PC-3 (cell line): ENCODE data around the gene MLLT3. TPM values are rescaled to one million over a fixed set of nuclear protein-coding genes. Genes with fewer than 3 reads are reported as not detected.

Source experiments
- ATAC-seq: fragments of 200-7000 bp; cut with Tn5 transposase; 2 replicates; pipeline ENCODE4 v1.9.1; 2020; ENCODE audit warnings: mild to moderate bottlenecking, moderate library complexity
- BruUV-seq: library from RNA; stranded (reverse); fragments of 400-500 nt; replicated peaks from 2 replicates; lab custom pipeline; 2021; lab: Mats Ljungman, UMichigan
- CTCF ChIA-PET: fragments of 300-600 bp; sonication (Branson Sonifier 250); formaldehyde crosslinking; loops from one replicate; lab custom pipeline; 2022; ENCODE audit warnings: antibody characterized with exemption; lab: Charles Lee
- POLR2A ChIA-PET: fragments of 300-600 bp; sonication (Branson Sonifier 250); formaldehyde crosslinking; loops from one replicate; lab custom pipeline; 2022; ENCODE audit warnings: antibody characterized with exemption; ENCODE audit not compliant: unreplicated experiment; lab: Charles Lee
- DNase-seq: peaks from one replicate; pipeline ENCODE4 v3.0.0-alpha.2; 2015
- H2AFZ ChIP-seq: fragments of 300-600 bp; sonication (generic); 2 replicates; pipeline ENCODE4 v1.6.0; 2016; ENCODE audit warnings: antibody characterized with exemption, low read length
- H3F3A ChIP-seq: fragments of 300-600 bp; sonication (generic); one replicate; pipeline ENCODE4 v1.6.0; 2017; ENCODE audit warnings: antibody characterized with exemption, low read length, control low read depth, mild to moderate bottlenecking; ENCODE audit not compliant: unreplicated experiment
- H3K27ac ChIP-seq: fragments of 300-600 bp; sonication (generic); 2 replicates; pipeline ENCODE4 v1.5.1; 2016; ENCODE audit warnings: mild to moderate bottlenecking, low read length
- H3K27me3 ChIP-seq: fragments of 300-600 bp; sonication (generic); 2 replicates; pipeline ENCODE4 v1.6.1; 2016; ENCODE audit warnings: low read length, mixed read lengths
- H3K36me3 ChIP-seq: fragments of 300-600 bp; sonication (generic); 2 replicates; pipeline ENCODE4 v1.6.1; 2016; ENCODE audit warnings: low read depth, mixed run types, low read length, mixed read lengths
- H3K4me1 ChIP-seq: fragments of 300-600 bp; sonication (generic); 2 replicates; pipeline ENCODE4 v1.5.1; 2016; ENCODE audit warnings: low read length; ENCODE audit not compliant: insufficient read depth
- H3K4me2 ChIP-seq: fragments of 300-600 bp; sonication (generic); 2 replicates; pipeline ENCODE4 v1.6.0; 2016; ENCODE audit warnings: low read length
- H3K4me3 ChIP-seq: fragments of 300-600 bp; sonication (generic); 2 replicates; pipeline ENCODE4 v1.5.1; 2016; ENCODE audit warnings: mild to moderate bottlenecking, low read length, mixed read lengths
- H3K79me2 ChIP-seq: fragments of 300-600 bp; sonication (generic); 2 replicates; pipeline ENCODE4 v1.6.1; 2017; ENCODE audit warnings: low read length, mixed read lengths
- H3K9ac ChIP-seq: fragments of 300-600 bp; sonication (generic); 2 replicates; pipeline ENCODE4 v1.6.0; 2016; ENCODE audit warnings: mild to moderate bottlenecking, low read length
- H3K9me2 ChIP-seq: fragments of 300-600 bp; sonication (generic); replicated peaks from 2 replicates; pipeline ENCODE4 v1.6.1; 2016; ENCODE audit warnings: mixed run types, low read length, mixed read lengths
- H3K9me3 ChIP-seq: fragments of 300-600 bp; sonication (generic); 2 replicates; pipeline ENCODE4 v1.6.1; 2016; ENCODE audit warnings: low read length, mixed read lengths
- H4K20me1 ChIP-seq: fragments of 300-600 bp; sonication (generic); 2 replicates; pipeline ENCODE4 v1.6.1; 2016; ENCODE audit warnings: low read length, mixed read lengths
- EZH2 ChIP-seq: fragments of 300-600 bp; sonication (generic); IDR thresholded peaks from one replicate; pipeline ENCODE4 v1.6.1; 2017; ENCODE audit warnings: antibody characterized with exemption, mild to moderate bottlenecking, low read length; ENCODE audit not compliant: unreplicated experiment
- EZH2phosphoT487 ChIP-seq: fragments of 300-600 bp; sonication (generic); IDR thresholded peaks from 2 replicates; pipeline ENCODE4 v1.6.1; 2018; ENCODE audit warnings: mild to moderate bottlenecking, antibody characterized with exemption, low read length, borderline replicate concordance
- intact Hi-C: fragments of 100-400 bp; cut with micrococcal nuclease; formaldehyde crosslinking; loops from 2 replicates; pipeline ENCODE4 v1.9.0; 2023
- total RNA-seq: library from RNA; depleted of rRNA; stranded (reverse); fragments of >200 nt; gene quantifications from 2 replicates; pipeline ENCODE4 v1.2.3, GENCODE V29; 2014
- TF ChIP-seq, protein P1 (sequence below): fragments of 300-600 bp; sonication (generic); conservative IDR thresholded peaks from 2 replicates; pipeline ENCODE4 v1.5.1; 2017; ENCODE audit warnings: antibody characterized with exemption, low read depth, mild to moderate bottlenecking, low read length

The MLLT3 gene
- total RNA-seq, 1 experiment from 2014 or later = 7.1 TPM

DNA sequence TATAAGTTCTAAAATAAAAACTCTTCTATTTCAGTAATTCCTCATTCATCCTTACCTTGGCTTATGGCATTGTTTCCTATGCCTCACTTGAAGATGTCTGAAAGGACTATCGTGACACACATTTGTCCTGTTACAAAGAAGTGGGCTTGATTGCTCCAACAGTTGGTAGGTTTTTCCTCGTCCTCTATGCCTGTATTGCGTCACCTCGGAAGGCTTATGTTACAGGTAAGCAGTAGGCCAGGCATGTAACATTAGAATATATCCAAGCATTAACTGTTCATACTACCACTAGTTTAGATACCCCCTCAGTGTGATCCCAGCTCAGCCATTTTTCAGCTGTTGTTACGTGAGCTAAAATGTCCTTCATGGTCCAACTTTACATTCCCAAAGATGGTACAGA lies 116.7 kb downstream of the MLLT3 start:
- Histone ChIP-seq H3K4me2 (no peak overlapping the region), H3K4me1 (no peaks in the 10 kb centered on the region), H2AFZ (no peak overlapping the region), H3K9ac (no peak overlapping the region), H4K20me1 (no peaks in the 10 kb centered on the region), H3K27ac (no peak overlapping the region), H3K79me2 (no peaks in the 10 kb centered on the region), H3K4me3 (no peak overlapping the region), H3K27me3 (no peaks in the 10 kb centered on the region), H3K9me3 (no peaks in the 10 kb centered on the region), H3K36me3 (no peaks in the 10 kb centered on the region), H3K9me2 (no peaks in the 10 kb centered on the region), H3F3A (no peaks in the 10 kb centered on the region)
- no peak for ATAC-seq
- POLR2A ChIA-PET = no interaction called here
- no TSS peak for BruUV-seq
- TF ChIP-seq EZH2phosphoT487 (no peak), EZH2 (no peak)
- TF ChIP-seq, protein P1, sequence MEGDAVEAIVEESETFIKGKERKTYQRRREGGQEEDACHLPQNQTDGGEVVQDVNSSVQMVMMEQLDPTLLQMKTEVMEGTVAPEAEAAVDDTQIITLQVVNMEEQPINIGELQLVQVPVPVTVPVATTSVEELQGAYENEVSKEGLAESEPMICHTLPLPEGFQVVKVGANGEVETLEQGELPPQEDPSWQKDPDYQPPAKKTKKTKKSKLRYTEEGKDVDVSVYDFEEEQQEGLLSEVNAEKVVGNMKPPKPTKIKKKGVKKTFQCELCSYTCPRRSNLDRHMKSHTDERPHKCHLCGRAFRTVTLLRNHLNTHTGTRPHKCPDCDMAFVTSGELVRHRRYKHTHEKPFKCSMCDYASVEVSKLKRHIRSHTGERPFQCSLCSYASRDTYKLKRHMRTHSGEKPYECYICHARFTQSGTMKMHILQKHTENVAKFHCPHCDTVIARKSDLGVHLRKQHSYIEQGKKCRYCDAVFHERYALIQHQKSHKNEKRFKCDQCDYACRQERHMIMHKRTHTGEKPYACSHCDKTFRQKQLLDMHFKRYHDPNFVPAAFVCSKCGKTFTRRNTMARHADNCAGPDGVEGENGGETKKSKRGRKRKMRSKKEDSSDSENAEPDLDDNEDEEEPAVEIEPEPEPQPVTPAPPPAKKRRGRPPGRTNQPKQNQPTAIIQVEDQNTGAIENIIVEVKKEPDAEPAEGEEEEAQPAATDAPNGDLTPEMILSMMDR = no peak
- DNase-seq = no peak
- intact Hi-C loops = no loop called here
- CTCF ChIA-PET = no interaction called here

GRCh38 chr9:20504930-20505329 lies 117.4 kb downstream of the MLLT3 start:
- Histone ChIP-seq H4K20me1 (no peaks in the 10 kb centered on the region), H3K79me2 (no peaks in the 10 kb centered on the region), H3K36me3 (no peaks in the 10 kb centered on the region), H2AFZ (no peak overlapping the region), H3K9ac (no peak overlapping the region), H3K9me3 (no peaks in the 10 kb centered on the region), H3K4me3 (no peak overlapping the region), H3K27ac (no peak overlapping the region), H3F3A (no peaks in the 10 kb centered on the region), H3K27me3 (no peaks in the 10 kb centered on the region), H3K9me2 (no peaks in the 10 kb centered on the region), H3K4me1 (no peaks in the 10 kb centered on the region), H3K4me2 (no peak overlapping the region)
- BruUV-seq = no TSS peak
- ChIA-PET POLR2A (no interaction called here), CTCF (no interaction called here)
- DNase-seq (no peak), ATAC-seq (no peak)
- TF ChIP-seq, protein P1 = no peak
- TF ChIP-seq EZH2 (no peak), EZH2phosphoT487 (no peak)
- intact Hi-C loops = no loop called here

- CTCF ChIA-PET = no interaction called here
- no TSS peak for BruUV-seq
- intact Hi-C loops = no loop called here
These were observed 122.2 kb downstream of the MLLT3 start for GRCh38 chr9:20500101-20500500.

More at GRCh38 chr9:20500101-20500500, 122.2 kb downstream of the MLLT3 start:
- Histone ChIP-seq H2AFZ (no peak overlapping the region), H3K27ac (no peak overlapping the region), H3K79me2 (no peaks in the 10 kb centered on the region), H3K4me1 (no peaks in the 10 kb centered on the region), H4K20me1 (no peaks in the 10 kb centered on the region), H3K27me3 (no peaks in the 10 kb centered on the region), H3K4me2 (no peak overlapping the region), H3F3A (no peaks in the 10 kb centered on the region), H3K4me3 (no peak overlapping the region), H3K9ac (no peak overlapping the region), H3K9me3 (no peaks in the 10 kb centered on the region), H3K9me2 (no peaks in the 10 kb centered on the region), H3K36me3 (no peaks in the 10 kb centered on the region)
- no peak for DNase-seq
- TF ChIP-seq, protein P1 = no peak
- TF ChIP-seq EZH2 = no peak
- no peak for TF ChIP-seq EZH2phosphoT487
- no peak for ATAC-seq
- POLR2A ChIA-PET = no interaction called here
